ENCODE measurements around the gene RET. TPM values are rescaled to one million over a fixed set of nuclear protein-coding genes. Genes with fewer than 3 reads are reported as not detected.

The RET gene
- total and polyA plus RNA-seq, 2 of the 13 experiments (the other 11 are each of a cell fraction or from before 2014, with no cell fraction given) = 0.02 TPM; not detected in 1

DNA sequence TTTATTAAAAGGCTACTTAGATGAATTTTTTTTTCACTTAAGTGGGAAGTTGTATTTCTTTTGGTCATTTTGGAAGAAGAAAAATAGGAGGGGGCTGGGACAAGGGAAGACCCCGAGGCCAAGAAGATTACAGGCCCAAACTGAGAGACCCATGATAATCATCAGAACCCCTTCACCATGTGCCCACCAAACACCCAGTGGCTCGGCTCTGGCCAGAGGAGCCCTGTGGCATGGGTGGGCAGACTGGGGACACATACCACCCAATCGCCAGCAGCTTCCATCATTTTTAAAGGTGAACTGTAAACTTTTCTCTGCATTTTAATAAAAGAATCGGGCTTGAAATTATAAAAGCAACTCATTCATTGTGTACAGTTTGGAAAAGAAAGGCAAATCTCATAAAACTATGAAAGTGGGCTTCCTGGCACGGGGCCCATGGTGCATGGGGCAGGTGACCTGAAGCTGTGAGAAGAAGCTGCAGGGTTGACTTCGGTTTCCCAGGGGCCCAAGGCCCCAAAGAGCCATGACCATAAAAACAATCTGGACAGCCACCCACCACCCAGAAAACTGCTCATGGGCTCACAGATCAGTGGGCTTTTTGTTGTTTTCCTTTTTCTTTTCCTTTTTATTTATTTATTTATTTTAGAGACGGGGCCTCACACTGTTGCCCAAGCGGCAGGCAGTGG lies 29.4 kb upstream of the RET start:
- Histone ChIP-seq H3K27ac (ENCODE audit: extremely low read length, insufficient read depth, low read length) (no peak overlapping the region), H3K4me3 (replicated peaks in 1 of 3; ENCODE audit: insufficient read depth in 1 of 3, low read depth in 2 of 3, low read length in 3 of 3) (no peak overlapping the region), H3K4me2 (ENCODE audit: low read depth, low read length) (no peak overlapping the region), H3K36me3 (replicated peaks in 1 of 2; ENCODE audit: control insufficient read depth in 1 of 2, insufficient read depth in 2 of 2, low read length in 2 of 2) (no peaks in the 10 kb centered on the region), H3K27me3 (ENCODE audit: control insufficient read depth in 1 of 2, insufficient read depth in 2 of 2, low read length in 2 of 2) (peaks cover 6 to 21% of the 10 kb centered on the region in 2 experiments; a peak in 3 of 5 replicates), H3K9ac (ENCODE audit: insufficient read depth, low read depth, low read length) (no peak overlapping the region), H2AFZ (ENCODE audit: low read length) (no peak overlapping the region), H3K4me1 (ENCODE audit: insufficient read depth, low read length) (no peaks in the 10 kb centered on the region), H3K9me3 (ENCODE audit: low read length) (no peaks in the 10 kb centered on the region), H3K79me2 (ENCODE audit: insufficient read depth, low read length) (no peaks in the 10 kb centered on the region), H4K20me1 (ENCODE audit: insufficient read depth, low read length) (no peaks in the 10 kb centered on the region)
- no peak for TF ChIP-seq ZNF557 (CRISPR knock-in tag; IDR thresholded peaks at IDR 0.05)
- no peak for TF ChIP-seq ZBTB20 (CRISPR knock-in tag; IDR thresholded peaks at IDR 0.05; ENCODE audit: borderline replicate concordance, low read depth)
- no peak for TF ChIP-seq ZNF343 (CRISPR knock-in tag; IDR thresholded peaks at IDR 0.05)
- TF ChIP-seq TARDBP (CRISPR knock-in tag; IDR thresholded peaks at IDR 0.05) = no peak
- TF ChIP-seq MATR3 (CRISPR knock-in tag; IDR thresholded peaks at IDR 0.05) = no peak
- intact Hi-C loops (cut with micrococcal nuclease; ENCODE audit: unreplicated experiment) (no loop called here), in situ Hi-C loops (cut with HindIII; ENCODE audit: extremely low pct_ligation_motif_present, low pct_unique_long_range_greater_than_20kb) (no loop called here)
- ATAC-seq (no peak), FAIRE-seq (no peak), DNase-seq (ENCODE audit: low spot score) (no peak)
- 7% methylated on average over 8 of the region's 8 CpGs for WGBS (ENCODE audit: low lambda C conversion rate)
- ChIA-PET CTCF (ENCODE audit: low intra/inter-chr PET ratio, low total read pairs) (no interaction called here), POLR2A (no interaction called here)
- BruUV-seq (replicated peaks) = no TSS peak

- ChIA-PET CTCF (ENCODE audit: low intra/inter-chr PET ratio, low total read pairs) (no interaction called here), POLR2A (no interaction called here)
- in situ Hi-C loops (cut with HindIII; ENCODE audit: extremely low pct_ligation_motif_present, low pct_unique_long_range_greater_than_20kb) (no loop called here), intact Hi-C loops (cut with micrococcal nuclease; ENCODE audit: unreplicated experiment) (no loop called here)
- DNase-seq (ENCODE audit: low spot score) = no peak
- Histone ChIP-seq H3K27me3 (ENCODE audit: control insufficient read depth in 1 of 2, insufficient read depth in 2 of 2, low read length in 2 of 2) (peaks cover 6 to 21% of the 10 kb centered on the region in 2 experiments; a peak in 3 of 5 replicates), H3K4me2 (ENCODE audit: low read depth, low read length) (no peak overlapping the region), H3K4me3 (replicated peaks in 1 of 3; ENCODE audit: insufficient read depth in 1 of 3, low read depth in 2 of 3, low read length in 3 of 3) (no peak overlapping the region), H3K79me2 (ENCODE audit: insufficient read depth, low read length) (no peaks in the 10 kb centered on the region), H3K4me1 (ENCODE audit: insufficient read depth, low read length) (no peaks in the 10 kb centered on the region), H3K9ac (ENCODE audit: insufficient read depth, low read depth, low read length) (no peak overlapping the region), H3K36me3 (replicated peaks in 1 of 2; ENCODE audit: control insufficient read depth in 1 of 2, insufficient read depth in 2 of 2, low read length in 2 of 2) (no peaks in the 10 kb centered on the region), H2AFZ (ENCODE audit: low read length) (no peak overlapping the region), H3K27ac (ENCODE audit: extremely low read length, insufficient read depth, low read length) (no peak overlapping the region), H4K20me1 (ENCODE audit: insufficient read depth, low read length) (no peaks in the 10 kb centered on the region), H3K9me3 (ENCODE audit: low read length) (no peaks in the 10 kb centered on the region)
- ATAC-seq = no peak
- 0% methylated on average over 2 of the region's 5 CpGs for WGBS (ENCODE audit: low lambda C conversion rate)
- BruUV-seq (replicated peaks) = no TSS peak
- FAIRE-seq = no peak
- TF ChIP-seq, protein P1, sequence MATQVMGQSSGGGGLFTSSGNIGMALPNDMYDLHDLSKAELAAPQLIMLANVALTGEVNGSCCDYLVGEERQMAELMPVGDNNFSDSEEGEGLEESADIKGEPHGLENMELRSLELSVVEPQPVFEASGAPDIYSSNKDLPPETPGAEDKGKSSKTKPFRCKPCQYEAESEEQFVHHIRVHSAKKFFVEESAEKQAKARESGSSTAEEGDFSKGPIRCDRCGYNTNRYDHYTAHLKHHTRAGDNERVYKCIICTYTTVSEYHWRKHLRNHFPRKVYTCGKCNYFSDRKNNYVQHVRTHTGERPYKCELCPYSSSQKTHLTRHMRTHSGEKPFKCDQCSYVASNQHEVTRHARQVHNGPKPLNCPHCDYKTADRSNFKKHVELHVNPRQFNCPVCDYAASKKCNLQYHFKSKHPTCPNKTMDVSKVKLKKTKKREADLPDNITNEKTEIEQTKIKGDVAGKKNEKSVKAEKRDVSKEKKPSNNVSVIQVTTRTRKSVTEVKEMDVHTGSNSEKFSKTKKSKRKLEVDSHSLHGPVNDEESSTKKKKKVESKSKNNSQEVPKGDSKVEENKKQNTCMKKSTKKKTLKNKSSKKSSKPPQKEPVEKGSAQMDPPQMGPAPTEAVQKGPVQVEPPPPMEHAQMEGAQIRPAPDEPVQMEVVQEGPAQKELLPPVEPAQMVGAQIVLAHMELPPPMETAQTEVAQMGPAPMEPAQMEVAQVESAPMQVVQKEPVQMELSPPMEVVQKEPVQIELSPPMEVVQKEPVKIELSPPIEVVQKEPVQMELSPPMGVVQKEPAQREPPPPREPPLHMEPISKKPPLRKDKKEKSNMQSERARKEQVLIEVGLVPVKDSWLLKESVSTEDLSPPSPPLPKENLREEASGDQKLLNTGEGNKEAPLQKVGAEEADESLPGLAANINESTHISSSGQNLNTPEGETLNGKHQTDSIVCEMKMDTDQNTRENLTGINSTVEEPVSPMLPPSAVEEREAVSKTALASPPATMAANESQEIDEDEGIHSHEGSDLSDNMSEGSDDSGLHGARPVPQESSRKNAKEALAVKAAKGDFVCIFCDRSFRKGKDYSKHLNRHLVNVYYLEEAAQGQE (IDR thresholded peaks at IDR 0.05; ENCODE audit: borderline replicate concordance in 1 of 2, low read depth in 1 of 2, low read length in 2 of 2) = no peak
- TF ChIP-seq ZNF660 (CRISPR knock-in tag; IDR thresholded peaks at IDR 0.05; ENCODE audit: borderline replicate concordance, low read depth) (no peak), ZNF326 (CRISPR knock-in tag; IDR thresholded peaks at IDR 0.05; ENCODE audit: borderline replicate concordance) (no peak), AHR (CRISPR knock-in tag; IDR thresholded peaks at IDR 0.05) (no peak), ZNF136 (CRISPR knock-in tag; IDR thresholded peaks at IDR 0.05; ENCODE audit: low read depth) (no peak), SOX6 (IDR thresholded peaks at IDR 0.05) (no peak), SOX6 (CRISPR knock-in tag; IDR thresholded peaks at IDR 0.05) (no peak)
- TF ChIP-seq, protein P2, sequence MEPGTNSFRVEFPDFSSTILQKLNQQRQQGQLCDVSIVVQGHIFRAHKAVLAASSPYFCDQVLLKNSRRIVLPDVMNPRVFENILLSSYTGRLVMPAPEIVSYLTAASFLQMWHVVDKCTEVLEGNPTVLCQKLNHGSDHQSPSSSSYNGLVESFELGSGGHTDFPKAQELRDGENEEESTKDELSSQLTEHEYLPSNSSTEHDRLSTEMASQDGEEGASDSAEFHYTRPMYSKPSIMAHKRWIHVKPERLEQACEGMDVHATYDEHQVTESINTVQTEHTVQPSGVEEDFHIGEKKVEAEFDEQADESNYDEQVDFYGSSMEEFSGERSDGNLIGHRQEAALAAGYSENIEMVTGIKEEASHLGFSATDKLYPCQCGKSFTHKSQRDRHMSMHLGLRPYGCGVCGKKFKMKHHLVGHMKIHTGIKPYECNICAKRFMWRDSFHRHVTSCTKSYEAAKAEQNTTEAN (CRISPR knock-in tag; conservative IDR thresholded peaks at IDR 0.05) = no peak
These were observed 28.4 kb upstream of the RET start for GRCh38 chr10:43048301-43049051.

Measured in HepG2 (cell line).